ENCODE measurements around the gene PTRHD1. TPM values are rescaled to one million over a fixed set of nuclear protein-coding genes. Genes with fewer than 3 reads are reported as not detected.

PTRHD1 gene
- total RNA-seq, 4 donors from 2014 or later = 8.4 to 19.7 (median 14.4) TPM

- Histone ChIP-seq H3K9me3 (no peaks in the 10 kb centered on the region), H3K4me3 (no peak overlapping the region), H3K27me3 (no peaks in the 10 kb centered on the region), H3K36me3 (peaks cover 0 to 96% (median 24%) of the 10 kb centered on the region in 3 donors), H3K4me1 (no peaks in the 10 kb centered on the region), H3K27ac (no peak overlapping the region)
- 80 to 88% methylated on average over 16 to 17 of the region's 17 CpGs for WGBS, 2 donors
- TF ChIP-seq EP300 (IDR thresholded peaks at IDR 0.05) (no peak), CTCF (IDR thresholded peaks at IDR 0.05) (no peak), POLR2A (IDR thresholded peaks at IDR 0.05) (no peak)
- DNase-seq (ENCODE audit: low spot score in 2 of 2) = no peak
Observed at GRCh38 chr2:24820598-24821432, 27.6 kb upstream of the PTRHD1 start.

DNA sequence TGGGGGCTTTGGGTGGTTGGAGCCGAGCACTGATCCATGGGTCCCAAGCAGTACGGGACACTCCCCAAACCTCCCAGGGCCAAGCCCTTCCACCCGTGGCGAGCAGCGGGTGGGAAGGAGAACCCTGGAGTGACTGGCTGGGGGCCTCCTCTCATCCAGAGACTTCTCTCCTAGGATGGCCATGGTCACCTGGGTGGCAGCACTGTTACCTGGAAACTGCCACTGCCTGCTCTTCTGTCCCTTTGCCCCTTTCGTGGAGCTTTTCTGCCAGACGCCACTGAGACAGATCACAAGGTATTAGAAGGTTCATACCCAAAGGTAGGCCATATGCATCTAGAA is 27.0 kb upstream of the PTRHD1 start:
- Histone ChIP-seq H3K27ac (no peak overlapping the region), H3K36me3 (peaks cover 0 to 95% (median 24%) of the 10 kb centered on the region in 3 donors), H3K4me3 (no peak overlapping the region), H3K4me1 (no peaks in the 10 kb centered on the region), H3K27me3 (no peaks in the 10 kb centered on the region), H3K9me3 (no peaks in the 10 kb centered on the region)
- WGBS, 2 donors = 87 to 90% methylated on average over 7 of the region's 7 CpGs
- no peak for TF ChIP-seq CTCF (IDR thresholded peaks at IDR 0.05)
- no peak for TF ChIP-seq POLR2A (IDR thresholded peaks at IDR 0.05)
- TF ChIP-seq EP300 (IDR thresholded peaks at IDR 0.05) = no peak
- no peak for DNase-seq (ENCODE audit: low spot score in 2 of 2)

- WGBS, 2 donors = 77 to 84% methylated on average over 18 to 19 of the region's 21 CpGs
- Histone ChIP-seq H3K4me3 (no peak overlapping the region), H3K9me3 (no peaks in the 10 kb centered on the region), H3K27me3 (no peaks in the 10 kb centered on the region), H3K4me1 (no peaks in the 10 kb centered on the region), H3K36me3 (peaks cover 0 to 90% (median 24%) of the 10 kb centered on the region in 3 donors), H3K27ac (no peak overlapping the region)
- TF ChIP-seq POLR2A (IDR thresholded peaks at IDR 0.05) = no peak
- no peak for TF ChIP-seq CTCF (IDR thresholded peaks at IDR 0.05)
- no peak for TF ChIP-seq EP300 (IDR thresholded peaks at IDR 0.05)
- no peak for DNase-seq (ENCODE audit: low spot score in 2 of 2)
Observed at GRCh38 chr2:24819442-24820174, 26.4 kb upstream of the PTRHD1 start.

GRCh38 chr2:24818721-24819167 is 25.6 kb upstream of the PTRHD1 start:
- Histone ChIP-seq H3K27me3 (no peaks in the 10 kb centered on the region), H3K36me3 (peaks cover 0 to 82% (median 19%) of the 10 kb centered on the region in 3 donors), H3K27ac (no peak overlapping the region), H3K4me3 (no peak overlapping the region), H3K9me3 (no peaks in the 10 kb centered on the region), H3K4me1 (no peaks in the 10 kb centered on the region)
- WGBS, 2 donors = 70 to 71% methylated on average over 9 of the region's 9 CpGs
- TF ChIP-seq POLR2A (IDR thresholded peaks at IDR 0.05) (no peak), CTCF (IDR thresholded peaks at IDR 0.05) (no peak), EP300 (IDR thresholded peaks at IDR 0.05) (no peak)
- DNase-seq (ENCODE audit: low spot score in 2 of 2) = no peak

GRCh38 chr2:24816884-24817283 is 23.7 kb upstream of the PTRHD1 start:
- DNase-seq (ENCODE audit: low spot score in 2 of 2) = no peak
- Histone ChIP-seq H3K27ac (no peak overlapping the region), H3K36me3 (peaks cover 0 to 65% (median 10%) of the 10 kb centered on the region in 3 donors), H3K9me3 (no peaks in the 10 kb centered on the region), H3K4me3 (no peak overlapping the region), H3K4me1 (no peaks in the 10 kb centered on the region), H3K27me3 (no peaks in the 10 kb centered on the region)
- WGBS, 2 donors = 89 to 94% methylated on average over 4 of the region's 4 CpGs
- TF ChIP-seq EP300 (IDR thresholded peaks at IDR 0.05) (no peak), CTCF (IDR thresholded peaks at IDR 0.05) (no peak), POLR2A (IDR thresholded peaks at IDR 0.05) (no peak)

Data from tibial nerve (tissue), 4 donors.